ENCODE data around the gene RPS3.
"Not testable (repeated sequence)": the region's sequence is repeated elsewhere in the genome, so short reads cannot be mapped to it uniquely, and the experiment has no call there.

- not testable (repeated sequence) for TF ChIP-seq CTCF, EZH2 (IDR thresholded peaks at IDR 0.05)
These were observed 37.0 kb upstream of the RPS3 start for GRCh38 chr11:75362285-75362684.

Data from neural progenitor cell (in vitro differentiated cells).